SK-N-SH treated with all-trans-retinoic acid at 6 μM for 48 hours (cell line): ENCODE data around the gene LEMD2.

Source experiments
- ATAC-seq: fragments of 200-7000 bp; cut with Tn5 transposase; 3 replicates; pipeline ENCODE4 v1.9.1; 2020; ENCODE audit warnings: mild to moderate bottlenecking, moderate library complexity
- ARNTL ChIP-seq: fragments of 450-650 bp; formaldehyde crosslinking; IDR thresholded peaks from 2 replicates; pipeline ENCODE4 v1.5.0; 2020; ENCODE audit warnings: low read depth, mild to moderate bottlenecking, moderate library complexity, borderline replicate concordance
- BACH2 ChIP-seq: fragments of 250-450 bp; sonication (Bioruptor Pico); IDR thresholded peaks from 2 replicates; pipeline ENCODE4 v1.9.0; 2021; ENCODE audit warnings: mild to moderate bottlenecking, borderline replicate concordance
- CREB5 ChIP-seq: fragments of 250-450 bp; sonication (Bioruptor Pico); IDR thresholded peaks from 2 replicates; pipeline ENCODE4 v1.5.1; 2020; ENCODE audit warnings: low read depth, mild to moderate bottlenecking, moderate library complexity
- CSDC2 ChIP-seq: fragments of 250-450 bp; sonication (Bioruptor Pico); IDR thresholded peaks from 2 replicates; pipeline ENCODE4 v1.5.0; 2020; ENCODE audit warnings: mild to moderate bottlenecking, moderate library complexity
- CSRNP3 ChIP-seq: fragments of 250-450 bp; sonication (Bioruptor Pico); IDR thresholded peaks from 2 replicates; pipeline ENCODE4 v1.5.1; 2021; ENCODE audit warnings: mild to moderate bottlenecking, moderate library complexity
- ESRRG ChIP-seq: fragments of 250-450 bp; sonication (Bioruptor Pico); IDR thresholded peaks from 2 replicates; pipeline ENCODE4 v1.6.1; 2021; ENCODE audit warnings: mild to moderate bottlenecking
- GLIS3 ChIP-seq: fragments of 250-450 bp; sonication (Bioruptor Pico); IDR thresholded peaks from 2 replicates; pipeline ENCODE4 v1.5.0; 2020; ENCODE audit warnings: mild to moderate bottlenecking, moderate library complexity
- ISL1 ChIP-seq: fragments of 250-450 bp; sonication (Bioruptor Pico); IDR thresholded peaks from 2 replicates; pipeline ENCODE4 v2.1.2; 2022; ENCODE audit warnings: mild to moderate bottlenecking, moderate library complexity
- OSR1 ChIP-seq: fragments of 250-450 bp; sonication (Bioruptor Pico); IDR thresholded peaks from 2 replicates; pipeline ENCODE4 v1.8.0; 2022; ENCODE audit warnings: moderate library complexity, mild to moderate bottlenecking, inconsistent platforms
- PATZ1 ChIP-seq: fragments of 250-450 bp; sonication (Bioruptor Pico); IDR thresholded peaks from 2 replicates; pipeline ENCODE4 v1.8.0; 2020; ENCODE audit warnings: mild to moderate bottlenecking, moderate library complexity, borderline replicate concordance
- PPARA ChIP-seq: fragments of 250-450 bp; sonication (Bioruptor Pico); IDR thresholded peaks from 2 replicates; pipeline ENCODE4 v1.5.0; 2020; ENCODE audit warnings: mild to moderate bottlenecking, borderline replicate concordance
- RARB ChIP-seq: fragments of 250-450 bp; sonication (Bioruptor Pico); IDR thresholded peaks from 2 replicates; pipeline ENCODE4 v1.8.0; 2021; ENCODE audit warnings: mild to moderate bottlenecking, moderate library complexity
- SNAI2 ChIP-seq: fragments of 250-450 bp; sonication (Bioruptor Pico); IDR thresholded peaks from 2 replicates; pipeline ENCODE4 v1.5.0; 2020; ENCODE audit warnings: mild to moderate bottlenecking, moderate library complexity
- TCF4 ChIP-seq: fragments of 250-450 bp; sonication (Bioruptor Pico); IDR thresholded peaks from 2 replicates; pipeline ENCODE4 v1.8.0; 2021; ENCODE audit warnings: mild to moderate bottlenecking, moderate library complexity, borderline replicate concordance
- TSHZ2 ChIP-seq: fragments of 250-450 bp; sonication (Bioruptor Pico); IDR thresholded peaks from 2 replicates; pipeline ENCODE4 v1.5.0; 2020; ENCODE audit warnings: mild to moderate bottlenecking, moderate library complexity
- ZC3H10 ChIP-seq: fragments of 250-450 bp; sonication (Bioruptor Pico); IDR thresholded peaks from 2 replicates; pipeline ENCODE4 v1.5.1; 2021; ENCODE audit warnings: mild to moderate bottlenecking, moderate library complexity
- ZFP3 ChIP-seq: fragments of 250-450 bp; sonication (Bioruptor Pico); IDR thresholded peaks from 2 replicates; pipeline ENCODE4 v1.5.0; 2020; ENCODE audit warnings: mild to moderate bottlenecking, moderate library complexity
- ZFP30 ChIP-seq: fragments of 450-650 bp; formaldehyde crosslinking; IDR thresholded peaks from 2 replicates; pipeline ENCODE4 v1.5.0; 2022; ENCODE audit warnings: mild to moderate bottlenecking, moderate library complexity
- ZNF565 ChIP-seq: fragments of 450-650 bp; formaldehyde crosslinking; conservative IDR thresholded peaks from 2 replicates; pipeline ENCODE4 v1.5.0; 2020; ENCODE audit warnings: low read depth, mild to moderate bottlenecking, moderate library complexity
- ZNF70 ChIP-seq: fragments of 450-650 bp; formaldehyde crosslinking; IDR thresholded peaks from 2 replicates; pipeline ENCODE4 v1.5.0; 2020; ENCODE audit warnings: mild to moderate bottlenecking, moderate library complexity
- ZNF8 ChIP-seq: fragments of 450-650 bp; formaldehyde crosslinking; IDR thresholded peaks from 2 replicates; pipeline ENCODE4 v1.5.0; 2020; ENCODE audit warnings: mild to moderate bottlenecking, moderate library complexity

LEMD2 gene

DNA sequence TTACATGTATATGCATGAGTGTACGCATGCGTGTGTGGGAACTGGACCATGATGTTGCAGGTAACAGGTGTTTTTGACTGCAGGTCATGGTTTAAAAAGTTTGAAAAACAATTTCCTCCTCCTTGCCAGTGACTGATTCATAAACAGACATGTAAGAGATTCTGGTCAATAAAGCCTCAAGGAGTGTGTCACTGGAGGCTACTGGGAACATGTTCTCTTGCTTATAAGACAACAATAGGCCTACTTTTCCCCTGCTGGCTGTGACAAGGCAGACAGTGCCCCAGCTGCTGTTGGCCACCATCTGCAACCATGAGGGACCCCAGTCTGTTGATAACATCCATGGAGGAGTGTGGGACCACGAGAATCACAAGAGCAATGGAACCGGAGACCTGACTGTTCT is 12.7 kb downstream of the LEMD2 start:
- no peak for ATAC-seq
- TF ChIP-seq ISL1 (CRISPR knock-in tag) (no peak), ZC3H10 (CRISPR knock-in tag) (no peak), ARNTL (CRISPR knock-in tag) (no peak), GLIS3 (no peak), OSR1 (CRISPR knock-in tag) (no peak), ZNF8 (no peak), SNAI2 (CRISPR knock-in tag) (no peak), PPARA (no peak), TSHZ2 (CRISPR knock-in tag) (no peak), ZFP3 (CRISPR knock-in tag) (no peak), PATZ1 (CRISPR knock-in tag) (no peak)
- TF ChIP-seq, all 23 proteins: peak for 0

- no peak for ATAC-seq
- TF ChIP-seq CSRNP3 (CRISPR knock-in tag) = no peak
- TF ChIP-seq ZC3H10 (CRISPR knock-in tag) = no peak
- no peak for TF ChIP-seq ARNTL (CRISPR knock-in tag)
- no peak for TF ChIP-seq ZNF565 (CRISPR knock-in tag)
These were observed 14.2 kb downstream of the LEMD2 start for GRCh38 chr6:33774774-33775173.

GRCh38 chr6:33772902-33773472 is 15.9 kb downstream of the LEMD2 start:
- TF ChIP-seq CREB5 (CRISPR knock-in tag) (no peak), PPARA (no peak), ESRRG (CRISPR knock-in tag) (no peak), ARNTL (CRISPR knock-in tag) (no peak), CSDC2 (CRISPR knock-in tag) (no peak), PATZ1 (CRISPR knock-in tag) (no peak), SNAI2 (CRISPR knock-in tag) (no peak), ZNF70 (CRISPR knock-in tag) (no peak), ZNF8 (no peak), GLIS3 (no peak), ISL1 (CRISPR knock-in tag) (no peak), TSHZ2 (CRISPR knock-in tag) (no peak), BACH2 (no peak), OSR1 (CRISPR knock-in tag) (no peak), ZNF565 (CRISPR knock-in tag) (no peak), RARB (CRISPR knock-in tag) (no peak), ZC3H10 (CRISPR knock-in tag) (no peak), ZFP30 (no peak), ZFP3 (CRISPR knock-in tag) (no peak), TCF4 (CRISPR knock-in tag) (no peak)
- TF ChIP-seq, all 23 proteins: peak for 0
- ATAC-seq = no peak
